Measurements from ENCODE around the gene C12orf56.

The C12orf56 gene

GRCh38 chr12:64390275-64390851, at the start of gene C12orf56:
TSS of gene C12orf56 (minus strand) at chr12:64390758. CDS start at chr12:64390565, 193 bp downstream.
- DNase-seq, result peak; percentile 45

- no peak for DNase-seq
These were observed 49.5 kb upstream of the C12orf56 start for GRCh38 chr12:64440100-64440499.

- DNase-seq, result no peak
These were observed 43.4 kb upstream of the C12orf56 start for GRCh38 chr12:64433915-64434314.

GRCh38 chr12:64431791-64432190, 41.2 kb upstream of the C12orf56 start:
- no peak for DNase-seq

GRCh38 chr12:64430886-64431285, 40.3 kb upstream of the C12orf56 start:
- no peak for DNase-seq

GRCh38 chr12:64428956-64429355, 38.4 kb upstream of the C12orf56 start:
- DNase-seq, result no peak

GRCh38 chr12:64427988-64428387, 37.4 kb upstream of the C12orf56 start:
- no peak for DNase-seq

- DNase-seq, result no peak
These were observed 29.1 kb upstream of the C12orf56 start for GRCh38 chr12:64419696-64420095.

- DNase-seq, result no peak
These were observed 27.7 kb upstream of the C12orf56 start for GRCh38 chr12:64418209-64418608.

- DNase-seq, result no peak
These were observed 23.3 kb upstream of the C12orf56 start for GRCh38 chr12:64413884-64414283.

GRCh38 chr12:64412459-64412858, 21.9 kb upstream of the C12orf56 start:
- DNase-seq, result no peak

GRCh38 chr12:64411427-64411826, 20.9 kb upstream of the C12orf56 start:
- no peak for DNase-seq

GRCh38 chr12:64407342-64408223, 17.0 kb upstream of the C12orf56 start:
- DNase-seq, result no peak

- DNase-seq, result peak; percentile 66
These were observed 14.1 kb upstream of the C12orf56 start for GRCh38 chr12:64404470-64405256.

- DNase-seq, result peak; percentile 96
These were observed 13.3 kb upstream of the C12orf56 start, which contains the start of gene XPOT for GRCh38 chr12:64403707-64404469. TSS of gene XPOT (plus strand) at chr12:64404392. CDS start at chr12:64410036, 5,644 bp downstream.

- no peak for DNase-seq
These were observed 11.6 kb upstream of the C12orf56 start for GRCh38 chr12:64402181-64402580.

- DNase-seq, result peak; percentile 49
These were observed 9.5 kb upstream of the C12orf56 start for GRCh38 chr12:64400041-64400440.

- DNase-seq, result no peak
These were observed 5.2 kb upstream of the C12orf56 start for GRCh38 chr12:64395739-64396138.

GRCh38 chr12:64392221-64392620, 1.7 kb upstream of the C12orf56 start:
- peak; percentile 42 for DNase-seq

- DNase-seq, result no peak
These were observed 1.4 kb downstream of the C12orf56 start for GRCh38 chr12:64389154-64389553.

- DNase-seq, result no peak
These were observed 3.3 kb downstream of the C12orf56 start for GRCh38 chr12:64387197-64387816.

- peak; percentile 35 for DNase-seq
These were observed 5.1 kb downstream of the C12orf56 start for GRCh38 chr12:64385468-64385867.

Data from CD4-positive, alpha-beta T cell treated with Interleukin-6 for 4 hours (primary cell).